GM19324 (cell line): ENCODE data around the gene JPH3.

Experiments
- ATAC-seq: cut with Tn5 transposase; IDR thresholded peaks from one replicate; pipeline ENCODE4 v1.9.1; 2021; ENCODE audit warnings: mild to moderate bottlenecking, moderate library complexity; ENCODE audit not compliant: unreplicated experiment, low FRiP score

The JPH3 gene

GRCh38 chr16:87729266-87729954 is 127.1 kb downstream of the JPH3 start:
- ATAC-seq, result no peak

- no peak for ATAC-seq
Observed at GRCh38 chr16:87731607-87732006, 129.3 kb downstream of the JPH3 start.

- no peak for ATAC-seq
Observed at GRCh38 chr16:87733190-87733589, 130.9 kb downstream of the JPH3 start.

- no peak for ATAC-seq
Observed at GRCh38 chr16:87734644-87735043, 132.3 kb downstream of the JPH3 start.

- no peak for ATAC-seq
Observed at GRCh38 chr16:87735270-87736007, 133.1 kb downstream of the JPH3 start.

GRCh38 chr16:87736008-87736382 is 133.7 kb downstream of the JPH3 start:
- no peak for ATAC-seq

- ATAC-seq, result no peak
Observed at GRCh38 chr16:87739801-87740200, 137.5 kb downstream of the JPH3 start.

- ATAC-seq, result no peak
Observed at GRCh38 chr16:87740441-87740840, 138.1 kb downstream of the JPH3 start.

- no peak for ATAC-seq
Observed at GRCh38 chr16:87740909-87741424, 138.7 kb downstream of the JPH3 start.

- no peak for ATAC-seq
Observed at GRCh38 chr16:87741700-87742415, 139.6 kb downstream of the JPH3 start.

GRCh38 chr16:87742781-87743490 is 140.6 kb downstream of the JPH3 start:
- no peak for ATAC-seq

- no peak for ATAC-seq
Observed at GRCh38 chr16:87744750-87745514, 142.6 kb downstream of the JPH3 start.

- no peak for ATAC-seq
Observed at GRCh38 chr16:87746178-87746577, 143.9 kb downstream of the JPH3 start.
